Measurements from ENCODE around the gene DYNLT4. TPM values are rescaled to one million over a fixed set of nuclear protein-coding genes. Genes with fewer than 3 reads are reported as not detected.
"Not testable (repeated sequence)": the region's sequence is repeated elsewhere in the genome, so short reads cannot be mapped to it uniquely, and the experiment has no call there.

DYNLT4 gene
- total RNA-seq, 6 experiments from 2014 or later, result 0.46 TPM; not detected in 5

- Mint-ChIP-seq H3K4me1 (ENCODE audit: low read depth) (peaks cover 55% of the 10 kb centered on the region), H3K36me3 (ENCODE audit: low read depth) (peaks cover 28% of the 10 kb centered on the region), H3K4me3 (peak overlapping the region; percentile 87), H3K9me3 (no peaks in the 10 kb centered on the region), H3K27me3 (ENCODE audit: insufficient read depth) (peaks cover 29% of the 10 kb centered on the region), H3K27ac (peak overlapping the region; percentile 100)
- peak; percentile 34 for TF ChIP-seq CTCF (IDR thresholded peaks at IDR 0.05)
- no peak for DNase-seq
These were observed 12.1 kb upstream of the DYNLT4 start for GRCh38 chr1:44819196-44819607.

GRCh38 chr1:44817771-44818495 is 10.8 kb upstream of the DYNLT4 start:
- no peak for DNase-seq
- Mint-ChIP-seq H3K27me3 (ENCODE audit: insufficient read depth) (peaks cover 32% of the 10 kb centered on the region), H3K27ac (peak overlapping the region; percentile 100), H3K4me3 (peak overlapping the region; percentile 87), H3K36me3 (ENCODE audit: low read depth) (peaks cover 28% of the 10 kb centered on the region), H3K9me3 (no peaks in the 10 kb centered on the region), H3K4me1 (ENCODE audit: low read depth) (peaks cover 59% of the 10 kb centered on the region)
- no peak for TF ChIP-seq CTCF (IDR thresholded peaks at IDR 0.05)

GRCh38 chr1:44817307-44817706 is 10.2 kb upstream of the DYNLT4 start:
- H3K9me3 Mint-ChIP-seq, result no peaks in the 10 kb centered on the region
- peaks cover 64% of the 10 kb centered on the region for H3K4me1 Mint-ChIP-seq (ENCODE audit: low read depth)
- H3K27ac Mint-ChIP-seq, result no peak overlapping the region
- H3K27me3 Mint-ChIP-seq (ENCODE audit: insufficient read depth), result peaks cover 30% of the 10 kb centered on the region
- peak overlapping the region; percentile 15; the same call in 1 of the 2 replicates for H3K4me3 Mint-ChIP-seq
- peaks cover 33% of the 10 kb centered on the region for H3K36me3 Mint-ChIP-seq (ENCODE audit: low read depth)
- DNase-seq, result no peak
- no peak for TF ChIP-seq CTCF (IDR thresholded peaks at IDR 0.05)

- H3K4me3 Mint-ChIP-seq, DNase-seq, H3K27ac Mint-ChIP-seq, H3K9me3 Mint-ChIP-seq: not testable (repeated sequence)
- Mint-ChIP-seq H3K27me3 (ENCODE audit: insufficient read depth) (peaks cover 37% of the 10 kb centered on the region), H3K4me1 (ENCODE audit: low read depth) (peaks cover 77% of the 10 kb centered on the region), H3K36me3 (ENCODE audit: low read depth) (peaks cover 38% of the 10 kb centered on the region)
These were observed 8.8 kb upstream of the DYNLT4 start for GRCh38 chr1:44815926-44816325.

GRCh38 chr1:44812822-44813543 is 5.8 kb upstream of the DYNLT4 start:
- Mint-ChIP-seq H3K27me3 (ENCODE audit: insufficient read depth) (peaks cover 38% of the 10 kb centered on the region), H3K9me3 (no peaks in the 10 kb centered on the region), H3K27ac (peak overlapping the region; percentile 100), H3K4me1 (ENCODE audit: low read depth) (peaks cover 77% of the 10 kb centered on the region), H3K36me3 (ENCODE audit: low read depth) (peaks cover 43% of the 10 kb centered on the region), H3K4me3 (no peak overlapping the region)
- no peak for TF ChIP-seq CTCF (IDR thresholded peaks at IDR 0.05)
- DNase-seq, result no peak

DNA sequence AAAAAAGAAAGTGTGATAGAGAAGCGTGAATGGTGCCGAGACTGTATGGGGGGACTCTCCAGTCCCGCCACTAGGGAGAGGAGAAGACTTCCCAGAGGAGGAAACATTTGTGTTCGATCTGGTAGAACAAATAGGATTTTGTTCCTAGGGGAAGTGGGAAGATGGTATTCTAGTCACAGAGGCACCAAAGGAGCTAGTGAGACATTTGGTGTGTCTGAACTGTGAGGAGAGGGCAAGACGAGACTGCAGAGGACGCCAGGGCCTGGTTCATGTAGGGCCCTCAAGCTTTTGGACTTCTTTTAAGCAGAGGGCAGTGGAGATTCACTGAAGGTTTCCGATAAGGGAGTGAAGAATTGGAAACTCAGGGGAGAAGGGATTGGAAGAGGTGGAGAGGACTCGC is 4.1 kb upstream of the DYNLT4 start:
- Mint-ChIP-seq H3K9me3 (no peaks in the 10 kb centered on the region), H3K4me3 (peak overlapping the region; percentile 70), H3K4me1 (ENCODE audit: low read depth) (peaks cover 79% of the 10 kb centered on the region), H3K27me3 (ENCODE audit: insufficient read depth) (peaks cover 41% of the 10 kb centered on the region), H3K27ac (peak overlapping the region; percentile 100), H3K36me3 (ENCODE audit: low read depth) (peaks cover 37% of the 10 kb centered on the region)
- DNase-seq, result no peak
- TF ChIP-seq CTCF (IDR thresholded peaks at IDR 0.05), result peak; percentile 22; the same call in 1 of the 2 replicates

DNA sequence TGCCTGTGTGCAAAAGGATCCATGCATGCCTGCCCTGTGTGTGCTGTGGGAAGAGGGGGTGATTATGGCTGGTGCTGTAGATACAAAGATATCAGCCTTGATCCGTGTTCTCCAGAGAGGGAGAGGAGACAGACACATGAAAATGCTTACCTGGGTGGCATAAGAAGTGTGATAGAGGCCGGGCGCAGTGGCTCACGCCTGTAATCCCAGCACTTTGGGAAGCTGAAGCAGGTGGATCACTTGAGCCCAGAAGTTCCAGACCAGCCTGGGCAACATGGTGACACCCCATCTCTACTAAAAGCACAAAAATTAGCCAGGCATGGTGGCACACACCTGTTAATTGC is 3.6 kb upstream of the DYNLT4 start:
- Mint-ChIP-seq H3K36me3 (ENCODE audit: low read depth) (peaks cover 36% of the 10 kb centered on the region), H3K27me3 (ENCODE audit: insufficient read depth) (peaks cover 41% of the 10 kb centered on the region), H3K4me3 (peak overlapping the region; percentile 70), H3K4me1 (ENCODE audit: low read depth) (peaks cover 80% of the 10 kb centered on the region), H3K27ac (peak overlapping the region; percentile 100)
- not testable (repeated sequence) for DNase-seq, H3K9me3 Mint-ChIP-seq

Data from HFFc6 (cell line).